ENCODE results near the gene GBP6. TPM values are rescaled to one million over a fixed set of nuclear protein-coding genes. Genes with fewer than 3 reads are reported as not detected.

The GBP6 gene
- total RNA-seq, 1 donor from 2014 or later, result 0.07 TPM

GRCh38 chr1:89381618-89382017, 17.8 kb downstream of the GBP6 start:
- DNase-seq (ENCODE audit: low read depth) (no peak), FAIRE-seq (no peak)
- H3K4me3 ChIP-seq (ENCODE audit: insufficient read depth, low read depth, low read length), result no peak overlapping the region
- no peaks in the 10 kb centered on the region for H3K9me3 ChIP-seq (ENCODE audit: insufficient read depth, low read depth, low read length)
- no peaks in the 10 kb centered on the region for H3K9me3 Mint-ChIP-seq (ENCODE audit: unreplicated experiment)
- H2AFZ ChIP-seq (ENCODE audit: low read depth, low read length), result no peak overlapping the region
- H3K4me1 Mint-ChIP-seq (ENCODE audit: low read depth, unreplicated experiment), result peaks cover 3% of the 10 kb centered on the region
- H3K36me3 ChIP-seq (ENCODE audit: insufficient read depth, low read length), result no peaks in the 10 kb centered on the region
- no peaks in the 10 kb centered on the region for H3K4me1 ChIP-seq (ENCODE audit: insufficient read depth, low read length)
- no peak overlapping the region for H3K9ac ChIP-seq (ENCODE audit: low read length)
- no peaks in the 10 kb centered on the region for H3K27me3 ChIP-seq (ENCODE audit: insufficient read depth, low read length)
- no peak overlapping the region for H3K4me3 Mint-ChIP-seq (ENCODE audit: unreplicated experiment)
- no peak overlapping the region for H3K27ac ChIP-seq (ENCODE audit: low read depth, low read length)
- H3K36me3 Mint-ChIP-seq (ENCODE audit: low read depth, unreplicated experiment), result no peaks in the 10 kb centered on the region
- no peaks in the 10 kb centered on the region for H3K79me2 ChIP-seq (ENCODE audit: insufficient read depth, low read length)
- no peaks in the 10 kb centered on the region for H4K20me1 ChIP-seq (ENCODE audit: insufficient read depth, low read length)
- TF ChIP-seq EZH2 (IDR thresholded peaks at IDR 0.05; ENCODE audit: insufficient read depth, low read length), result no peak
- no peak for TF ChIP-seq CTCF (IDR thresholded peaks at IDR 0.05; ENCODE audit: insufficient read depth, low read depth, low read length)
- no peak overlapping the region for H3K4me2 ChIP-seq (ENCODE audit: low read length)
- H3K27me3 Mint-ChIP-seq (ENCODE audit: low read depth, unreplicated experiment), result peaks cover 2% of the 10 kb centered on the region
- no peak overlapping the region for H3K27ac Mint-ChIP-seq (ENCODE audit: unreplicated experiment)

- Mint-ChIP-seq H3K4me3 (ENCODE audit: unreplicated experiment) (no peak overlapping the region), H3K36me3 (ENCODE audit: low read depth, unreplicated experiment) (no peaks in the 10 kb centered on the region), H3K9me3 (ENCODE audit: unreplicated experiment) (no peaks in the 10 kb centered on the region), H3K4me1 (ENCODE audit: low read depth, unreplicated experiment) (peaks cover 3% of the 10 kb centered on the region), H3K27me3 (ENCODE audit: low read depth, unreplicated experiment) (peaks cover 2% of the 10 kb centered on the region), H3K27ac (ENCODE audit: unreplicated experiment) (no peak overlapping the region)
- H3K27me3 ChIP-seq (ENCODE audit: insufficient read depth, low read length), result no peaks in the 10 kb centered on the region
- H3K79me2 ChIP-seq (ENCODE audit: insufficient read depth, low read length), result no peaks in the 10 kb centered on the region
- H3K36me3 ChIP-seq (ENCODE audit: insufficient read depth, low read length), result no peaks in the 10 kb centered on the region
- FAIRE-seq, result no peak
- no peak overlapping the region for H3K4me2 ChIP-seq (ENCODE audit: low read length)
- no peaks in the 10 kb centered on the region for H3K9me3 ChIP-seq (ENCODE audit: insufficient read depth, low read depth, low read length)
- H4K20me1 ChIP-seq (ENCODE audit: insufficient read depth, low read length), result no peaks in the 10 kb centered on the region
- no peak for DNase-seq (ENCODE audit: low read depth)
- no peak overlapping the region for H3K4me3 ChIP-seq (ENCODE audit: insufficient read depth, low read depth, low read length)
- H3K4me1 ChIP-seq (ENCODE audit: insufficient read depth, low read length), result no peaks in the 10 kb centered on the region
- H3K27ac ChIP-seq (ENCODE audit: low read depth, low read length), result no peak overlapping the region
- TF ChIP-seq EZH2 (IDR thresholded peaks at IDR 0.05; ENCODE audit: insufficient read depth, low read length), result no peak
- no peak for TF ChIP-seq CTCF (IDR thresholded peaks at IDR 0.05; ENCODE audit: insufficient read depth, low read depth, low read length)
- H2AFZ ChIP-seq (ENCODE audit: low read depth, low read length), result no peak overlapping the region
- H3K9ac ChIP-seq (ENCODE audit: low read length), result no peak overlapping the region
Observed at GRCh38 chr1:89382479-89382878, 18.6 kb downstream of the GBP6 start.

- Mint-ChIP-seq H3K36me3 (ENCODE audit: low read depth, unreplicated experiment) (no peaks in the 10 kb centered on the region), H3K27me3 (ENCODE audit: low read depth, unreplicated experiment) (peaks cover 2% of the 10 kb centered on the region), H3K4me1 (ENCODE audit: low read depth, unreplicated experiment) (peaks cover 3% of the 10 kb centered on the region), H3K9me3 (ENCODE audit: unreplicated experiment) (no peaks in the 10 kb centered on the region), H3K27ac (ENCODE audit: unreplicated experiment) (no peak overlapping the region), H3K4me3 (ENCODE audit: unreplicated experiment) (no peak overlapping the region)
- H3K79me2 ChIP-seq (ENCODE audit: insufficient read depth, low read length), result no peaks in the 10 kb centered on the region
- H3K27ac ChIP-seq (ENCODE audit: low read depth, low read length), result no peak overlapping the region
- no peaks in the 10 kb centered on the region for H3K27me3 ChIP-seq (ENCODE audit: insufficient read depth, low read length)
- no peak for FAIRE-seq
- TF ChIP-seq EZH2 (IDR thresholded peaks at IDR 0.05; ENCODE audit: insufficient read depth, low read length) (no peak), CTCF (IDR thresholded peaks at IDR 0.05; ENCODE audit: insufficient read depth, low read depth, low read length) (no peak)
- H3K4me3 ChIP-seq (ENCODE audit: insufficient read depth, low read depth, low read length), result no peak overlapping the region
- no peaks in the 10 kb centered on the region for H3K9me3 ChIP-seq (ENCODE audit: insufficient read depth, low read depth, low read length)
- H4K20me1 ChIP-seq (ENCODE audit: insufficient read depth, low read length), result no peaks in the 10 kb centered on the region
- no peak overlapping the region for H3K9ac ChIP-seq (ENCODE audit: low read length)
- no peaks in the 10 kb centered on the region for H3K36me3 ChIP-seq (ENCODE audit: insufficient read depth, low read length)
- H3K4me2 ChIP-seq (ENCODE audit: low read length), result no peak overlapping the region
- no peak overlapping the region for H2AFZ ChIP-seq (ENCODE audit: low read depth, low read length)
- no peak for DNase-seq (ENCODE audit: low read depth)
- no peaks in the 10 kb centered on the region for H3K4me1 ChIP-seq (ENCODE audit: insufficient read depth, low read length)
Observed at GRCh38 chr1:89383185-89383584, 19.3 kb downstream of the GBP6 start.
